GM18909 (cell line): ENCODE measurements around the gene TLL2.

ENCODE experiments used
- ATAC-seq: cut with Tn5 transposase; IDR thresholded peaks from one replicate; pipeline ENCODE4 v1.9.1; 2021; ENCODE audit warnings: mild to moderate bottlenecking; ENCODE audit not compliant: unreplicated experiment, poor library complexity

TLL2 gene

GRCh38 chr10:96470116-96470743, 43.5 kb downstream of the TLL2 start:
- no peak for ATAC-seq

- no peak for ATAC-seq
Measured at GRCh38 chr10:96468845-96469244, 44.9 kb downstream of the TLL2 start.

- ATAC-seq = no peak
Measured at GRCh38 chr10:96465599-96465998, 48.1 kb downstream of the TLL2 start.

GRCh38 chr10:96463562-96463961, 50.2 kb downstream of the TLL2 start:
- no peak for ATAC-seq

- no peak for ATAC-seq
Measured at GRCh38 chr10:96462606-96463151, 51.0 kb downstream of the TLL2 start.

GRCh38 chr10:96460316-96460715, 53.4 kb downstream of the TLL2 start:
- no peak for ATAC-seq

- no peak for ATAC-seq
Measured at GRCh38 chr10:96457341-96457740, 56.4 kb downstream of the TLL2 start.

GRCh38 chr10:96456296-96456840, 57.4 kb downstream of the TLL2 start:
- ATAC-seq = no peak

- ATAC-seq = no peak
Measured at GRCh38 chr10:96453856-96454583, 59.7 kb downstream of the TLL2 start.

GRCh38 chr10:96452494-96453153, 61.1 kb downstream of the TLL2 start:
- ATAC-seq = no peak

- no peak for ATAC-seq
Measured at GRCh38 chr10:96450529-96451207, 63.1 kb downstream of the TLL2 start.

GRCh38 chr10:96448558-96448957, 65.2 kb downstream of the TLL2 start:
- no peak for ATAC-seq

- no peak for ATAC-seq
Measured at GRCh38 chr10:96448021-96448457, 65.7 kb downstream of the TLL2 start.

GRCh38 chr10:96446966-96447596, 66.6 kb downstream of the TLL2 start:
- no peak for ATAC-seq

GRCh38 chr10:96441987-96442643, 71.6 kb downstream of the TLL2 start:
- ATAC-seq = no peak

GRCh38 chr10:96441322-96441885, 72.3 kb downstream of the TLL2 start:
- ATAC-seq = no peak

- no peak for ATAC-seq
Measured at GRCh38 chr10:96440361-96441292, 73.1 kb downstream of the TLL2 start.

GRCh38 chr10:96439725-96440124, 74.0 kb downstream of the TLL2 start:
- no peak for ATAC-seq
